Brain microvascular endothelial cell (primary cell): ENCODE measurements around the gene HLA-DQA1.
A peak's percentile ranks its signal among the peaks of the same experiment; 100 is the strongest.
"Not testable (repeated sequence)": the region's sequence is repeated elsewhere in the genome, so short reads cannot be mapped to it uniquely, and the experiment has no call there.

Experiments
- DNase-seq: peaks from one replicate; pipeline ENCODE4 v3.0.0-alpha.2; 2020
- H3K27ac ChIP-seq: fragments of 250-450 bp; sonication (Bioruptor Pico); 2 replicates; pipeline ENCODE4 v1.5.1; 2020; ENCODE audit warnings: mild to moderate bottlenecking, moderate library complexity
- H3K27me3 ChIP-seq: fragments of 250-450 bp; sonication (Bioruptor Pico); replicated peaks from 2 replicates; pipeline ENCODE4 v1.5.1; 2020; ENCODE audit warnings: mild to moderate bottlenecking
- H3K36me3 ChIP-seq: fragments of 250-450 bp; sonication (Bioruptor Pico); replicated peaks from 2 replicates; pipeline ENCODE4 v1.5.1; 2020; ENCODE audit warnings: mild to moderate bottlenecking
- H3K4me3 ChIP-seq: 2 replicates; pipeline ENCODE4 v1.5.1; 2011; ENCODE audit warnings: low read depth, mild to moderate bottlenecking, control low read depth, low read length, moderate library complexity
- CTCF ChIP-seq: IDR thresholded peaks from 2 replicates; pipeline ENCODE4 v1.5.1; 2011; ENCODE audit warnings: low read depth, mild to moderate bottlenecking, moderate library complexity, low read length, control low read depth, inconsistent platforms; ENCODE audit errors: missing control alignments
- in situ Hi-C: cut with HindIII; loops from 2 replicates; pipeline ENCODE4 v1.10.0; 2017; ENCODE audit warnings: low sequenced_read_pairs, low pct_ligation_motif_present

HLA-DQA1 gene

GRCh38 chr6:32624565-32624964, 12.6 kb upstream of the HLA-DQA1 start:
- no peak for DNase-seq
- in situ Hi-C loops = no loop called here
- H3K27ac ChIP-seq = no peak overlapping the region

GRCh38 chr6:32625137-32625536, 12.1 kb upstream of the HLA-DQA1 start:
- H3K4me3 ChIP-seq = no peak overlapping the region
- no peak for DNase-seq
- in situ Hi-C loops = no loop called here
- no peaks in the 10 kb centered on the region for H3K36me3 ChIP-seq
- no peak for TF ChIP-seq CTCF
- no peak overlapping the region for H3K27ac ChIP-seq
- no peaks in the 10 kb centered on the region for H3K27me3 ChIP-seq

More at GRCh38 chr6:32624565-32624964, 12.6 kb upstream of the HLA-DQA1 start:
- Histone ChIP-seq H3K36me3 (no peaks in the 10 kb centered on the region), H3K27me3 (no peaks in the 10 kb centered on the region), H3K4me3 (no peak overlapping the region)
- TF ChIP-seq CTCF = no peak

GRCh38 chr6:32627249-32627648, 10.0 kb upstream of the HLA-DQA1 start:
- no peak for TF ChIP-seq CTCF
- Histone ChIP-seq H3K27me3 (no peaks in the 10 kb centered on the region), H3K27ac (no peak overlapping the region), H3K4me3 (no peak overlapping the region), H3K36me3 (no peaks in the 10 kb centered on the region)
- in situ Hi-C loops = no loop called here
- no peak for DNase-seq

- Histone ChIP-seq H3K36me3 (no peaks in the 10 kb centered on the region), H3K27me3 (no peaks in the 10 kb centered on the region), H3K27ac (no peak overlapping the region), H3K4me3 (no peak overlapping the region)
- in situ Hi-C loops = no loop called here
- no peak for TF ChIP-seq CTCF
- DNase-seq = peak; percentile 21
These were observed 9.4 kb upstream of the HLA-DQA1 start for GRCh38 chr6:32627831-32628230.

- H3K27ac ChIP-seq, H3K36me3 ChIP-seq, in situ Hi-C loops, H3K27me3 ChIP-seq, DNase-seq, H3K4me3 ChIP-seq: not testable (repeated sequence)
These were observed 7.4 kb upstream of the HLA-DQA1 start for GRCh38 chr6:32629793-32630192.

GRCh38 chr6:32635526-32636123, 1.6 kb upstream of the HLA-DQA1 start:
- in situ Hi-C loops = no loop called here

More at GRCh38 chr6:32635526-32636123, 1.6 kb upstream of the HLA-DQA1 start:
- TF ChIP-seq CTCF = no peak
- no peak overlapping the region for H3K27ac ChIP-seq
- no peak for DNase-seq
- H3K36me3 ChIP-seq = no peaks in the 10 kb centered on the region
- no peaks in the 10 kb centered on the region for H3K27me3 ChIP-seq
- H3K4me3 ChIP-seq = no peak overlapping the region
